OCI-M2 (cell line): ENCODE results near the gene SLC2A3.
"Not testable (repeated sequence)": the region's sequence is repeated elsewhere in the genome, so short reads cannot be mapped to it uniquely, and the experiment has no call there.

Source experiments
- DNase-seq: peaks from one replicate; lab custom pipeline; 2025; ENCODE audit not compliant: unreplicated experiment; lab: John Stamatoyannopoulos, UW

The SLC2A3 gene

GRCh38 chr12:7935590-7936581, at the start of gene SLC2A3:
SLC2A3 (minus strand) TSS chr12:7936187; CDS start chr12:7936034, 153 bp downstream.
- no peak for DNase-seq

- no peak for DNase-seq
Observed at GRCh38 chr12:7984900-7985299, 48.9 kb upstream of the SLC2A3 start.

GRCh38 chr12:7983460-7983859, 47.5 kb upstream of the SLC2A3 start:
- not testable (repeated sequence) for DNase-seq

GRCh38 chr12:7983019-7983418, 47.0 kb upstream of the SLC2A3 start:
- not testable (repeated sequence) for DNase-seq

- DNase-seq = not testable (repeated sequence)
Observed at GRCh38 chr12:7982332-7982735, 46.3 kb upstream of the SLC2A3 start.

GRCh38 chr12:7981446-7981845, 45.5 kb upstream of the SLC2A3 start:
- no peak for DNase-seq

GRCh38 chr12:7977351-7978124, 41.6 kb upstream of the SLC2A3 start:
- not testable (repeated sequence) for DNase-seq

- DNase-seq = no peak
Observed at GRCh38 chr12:7973457-7973825, 37.5 kb upstream of the SLC2A3 start.

GRCh38 chr12:7972734-7973456, 36.9 kb upstream of the SLC2A3 start:
- DNase-seq = no peak

GRCh38 chr12:7972269-7972668, 36.3 kb upstream of the SLC2A3 start:
- DNase-seq = not testable (repeated sequence)

- not testable (repeated sequence) for DNase-seq
Observed at GRCh38 chr12:7971765-7972164, 35.8 kb upstream of the SLC2A3 start.

- peak; percentile 49 for DNase-seq
Observed at GRCh38 chr12:7970475-7971252, 34.7 kb upstream of the SLC2A3 start.

GRCh38 chr12:7966563-7966962, 30.6 kb upstream of the SLC2A3 start:
- DNase-seq = no peak

GRCh38 chr12:7964669-7965068, 28.7 kb upstream of the SLC2A3 start:
- DNase-seq = not testable (repeated sequence)

GRCh38 chr12:7961395-7962178, 25.6 kb upstream of the SLC2A3 start:
- no peak for DNase-seq

GRCh38 chr12:7959701-7960121, 23.7 kb upstream of the SLC2A3 start:
- DNase-seq = no peak

GRCh38 chr12:7959278-7959677, 23.3 kb upstream of the SLC2A3 start:
- DNase-seq = no peak

- DNase-seq = not testable (repeated sequence)
Observed at GRCh38 chr12:7954877-7955276, 18.9 kb upstream of the SLC2A3 start.

GRCh38 chr12:7954418-7954817, 18.4 kb upstream of the SLC2A3 start:
- not testable (repeated sequence) for DNase-seq
